Lung (tissue), 12 donors: Measurements from ENCODE around the gene NOTCH4. TPM values are rescaled to one million over a fixed set of nuclear protein-coding genes. Genes with fewer than 3 reads are reported as not detected.

ENCODE experiments used
- ATAC-seq: fragments of 200-7000 bp; cut with Tn5 transposase; one replicate; pipeline ENCODE4 v1.9.1; 2020; ENCODE audit warnings: moderate number of reproducible peaks; ENCODE audit not compliant: insufficient read depth, low FRiP score
- DNase-seq, 3 donors: peaks; one replicate each; pipeline ENCODE4 v3.0.0-alpha.2; 2013 to 2017
- H3K27ac ChIP-seq, 2 donors: one replicate each; pipeline ENCODE4 v1.5.1; 2013; ENCODE audit warnings: mild to moderate bottlenecking in 2 of 2, moderate library complexity in 2 of 2, control low read depth in 1 of 2, inconsistent platforms in 1 of 2, low read depth in 1 of 2, low read length in 1 of 2
- H3K27me3 ChIP-seq, 3 donors: one replicate each; pipeline ENCODE4 v1.5.1; 2013; ENCODE audit warnings: low read length in 2 of 3; ENCODE audit not compliant: control insufficient read depth in 3 of 3, insufficient read depth in 3 of 3
- H3K36me3 ChIP-seq, 4 donors: one replicate each; pipeline ENCODE4 v1.5.1; 2013; ENCODE audit warnings: low read length in 4 of 4, mild to moderate bottlenecking in 1 of 4, moderate library complexity in 1 of 4; ENCODE audit not compliant: control insufficient read depth in 4 of 4, insufficient read depth in 4 of 4
- H3K4me1 ChIP-seq, 5 donors: one replicate each; pipeline ENCODE4 v1.5.1; 2013; ENCODE audit warnings: low read length in 5 of 5, mild to moderate bottlenecking in 2 of 5, moderate library complexity in 1 of 5; ENCODE audit not compliant: control insufficient read depth in 5 of 5, insufficient read depth in 5 of 5
- H3K4me3 ChIP-seq: one replicate; pipeline ENCODE4 v1.5.1; 2013; ENCODE audit warnings: mild to moderate bottlenecking, control low read depth, moderate library complexity
- H3K9ac ChIP-seq, 2 donors: one replicate each; pipeline ENCODE4 v1.5.1; 2013; ENCODE audit warnings: low read length in 2 of 2, control low read depth in 1 of 2; ENCODE audit not compliant: insufficient read depth in 1 of 2
- H3K9me3 ChIP-seq, 4 donors: one replicate each; pipeline ENCODE4 v1.5.1; 2013; ENCODE audit warnings: low read length in 3 of 4, mild to moderate bottlenecking in 1 of 4, moderate library complexity in 1 of 4; ENCODE audit not compliant: control insufficient read depth in 4 of 4, insufficient read depth in 3 of 4
- CTCF ChIP-seq: IDR thresholded peaks from 2 replicates; pipeline ENCODE4 v1.5.1; 2012; ENCODE audit warnings: mild to moderate bottlenecking; ENCODE audit errors: control extremely low read depth, extremely low read depth
- WGBS, 2 donors: extraction: QIAGEN DNeasy Blood & Tissue Kit; methylation state at CpG; one replicate each; pipeline ENCODE4 v1.1.7; 2013; 5-methylcytosine and 5-hydroxymethylcytosine counted together
- polyA plus RNA-seq, 2 donors: library from polyadenylated mRNA; stranded (reverse); fragments of 200-250 nt; gene quantifications; one replicate each; pipeline ENCODE4 v1.2.1, GENCODE V29; 2013
- total RNA-seq, 2 donors: library from RNA; depleted of rRNA in 1 of 2; stranded (reverse); fragments of >200 nt in 1 of 2; gene quantifications; one replicate each; pipeline ENCODE4 v1.2.1, GENCODE V29; 2014 to 2021
- donor health status: control.
- donor health status: control.
- donor health status: Bipolar disorder and iron deficiency.
- donor health status: healthy.
- donor health status: DM: yes; HTN: yes; CAD: no.

The NOTCH4 gene
- total and polyA plus RNA-seq, 4 donors: 38.8 to 54.6 (median 43.2) TPM

- 13 to 33% methylated on average over 39 of the region's 39 CpGs for WGBS, 2 donors
- Histone ChIP-seq H3K36me3 (no peaks in the 10 kb centered on the region), H3K4me1 (peaks cover 2 to 24% (median 11%) of the 10 kb centered on the region in 5 donors), H3K4me3 (no peak overlapping the region), H3K9me3 (peaks cover 0 to 2% (median 0%) of the 10 kb centered on the region in 4 donors), H3K27ac (no peak overlapping the region), H3K9ac (no peak overlapping the region), H3K27me3 (peaks cover 0 to 55% (median 42%) of the 10 kb centered on the region in 3 donors)
- no peak for TF ChIP-seq CTCF
- peak; percentile 49 for ATAC-seq
- DNase-seq: peak; percentile 53 to 73 (median 54)
Observed at GRCh38 chr6:32148289-32149091, 75.4 kb downstream of the NOTCH4 start.

GRCh38 chr6:32147401-32148132, 76.3 kb downstream of the NOTCH4 start:
- Histone ChIP-seq H3K9me3 (peaks cover 0 to 2% (median 0%) of the 10 kb centered on the region in 4 donors), H3K27ac (no peak overlapping the region), H3K9ac (no peak overlapping the region), H3K4me1 (peaks cover 0 to 17% (median 7%) of the 10 kb centered on the region in 5 donors), H3K4me3 (no peak overlapping the region), H3K27me3 (peaks cover 0 to 57% (median 40%) of the 10 kb centered on the region in 3 donors), H3K36me3 (no peaks in the 10 kb centered on the region)
- no peak for DNase-seq
- no peak for TF ChIP-seq CTCF
- no peak for ATAC-seq
- WGBS, 2 donors: 87 to 94% methylated on average over 4 of the region's 4 CpGs

GRCh38 chr6:32146687-32147086, 77.2 kb downstream of the NOTCH4 start:
- H3K4me3 ChIP-seq: no peak overlapping the region
- DNase-seq (no peak), ATAC-seq (no peak)
- TF ChIP-seq CTCF: no peak
- H3K9ac ChIP-seq: no peak overlapping the region
- H3K27me3 ChIP-seq: peaks cover 0 to 57% (median 33%) of the 10 kb centered on the region in 3 donors
- H3K9me3 ChIP-seq: peaks cover 0 to 2% (median 0%) of the 10 kb centered on the region in 4 donors
- peaks cover 0 to 12% (median 2%) of the 10 kb centered on the region in 5 donors for H3K4me1 ChIP-seq
- 47 to 54% methylated on average over 4 of the region's 4 CpGs for WGBS, 2 donors
- H3K36me3 ChIP-seq: no peaks in the 10 kb centered on the region
- no peak overlapping the region for H3K27ac ChIP-seq
